Activated T-cell treated with anti-CD3 and anti-CD28 coated beads, Interleukin-2, amount 50 U/mL, for 72 hours (primary cell): ENCODE results near the gene SRPK3. TPM values are rescaled to one million over a fixed set of nuclear protein-coding genes. Genes with fewer than 3 reads are reported as not detected.

Experiments used
- ATAC-seq, 2 donors: fragments of 150-1000 bp; cut with Tn5 transposase; replicated peaks in 1 of 2; 2 replicates each; pipeline ENCODE4 v1.10.0; 2021; ENCODE audit warnings: moderate library complexity in 2 of 2, mild to moderate bottlenecking in 1 of 2
- DNase-seq, 2 donors: peaks; one replicate each; pipeline ENCODE4 v3.0.0; 2021 to 2022; ENCODE audit warnings: mixed read lengths in 1 of 2
- H3K27ac Mint-ChIP-seq: one replicate; pipeline ENCODE4 v1.8.0; 2022; ENCODE audit warnings: mild to moderate bottlenecking, moderate library complexity, mixed read lengths
- H3K27me3 Mint-ChIP-seq: one replicate; pipeline ENCODE4 v1.8.0; 2022; ENCODE audit warnings: low read depth, mixed read lengths
- H3K36me3 Mint-ChIP-seq, 2 donors: one replicate each; pipeline ENCODE4 v1.8.0; 2022; ENCODE audit warnings: mixed read lengths in 2 of 2, mild to moderate bottlenecking in 1 of 2; ENCODE audit not compliant: insufficient read depth in 2 of 2
- H3K4me1 Mint-ChIP-seq: one replicate; pipeline ENCODE4 v1.8.0; 2022; ENCODE audit warnings: low read depth, mixed read lengths
- H3K4me3 Mint-ChIP-seq, 2 donors: one replicate each; pipeline ENCODE4 v1.8.0; 2022; ENCODE audit warnings: mild to moderate bottlenecking in 2 of 2, mixed read lengths in 2 of 2, moderate library complexity in 2 of 2
- H3K9me3 Mint-ChIP-seq, 2 donors: one replicate each; pipeline ENCODE4 v1.8.0; 2022; ENCODE audit warnings: mixed read lengths in 2 of 2
- total RNA-seq, 2 donors: library from RNA; stranded (reverse); gene quantifications; one replicate each; pipeline ENCODE4 v1.2.3, GENCODE V29; 2022

Gene SRPK3
- total RNA-seq, 2 donors from 2014 or later, result not detected

- H3K36me3 Mint-ChIP-seq, result no peaks in the 10 kb centered on the region
- H3K27ac Mint-ChIP-seq, result no peak overlapping the region
- DNase-seq, result no peak
- peaks cover 10% of the 10 kb centered on the region for H3K4me1 Mint-ChIP-seq
- no peak for ATAC-seq
- no peaks in the 10 kb centered on the region for H3K9me3 Mint-ChIP-seq
- no peak overlapping the region for H3K4me3 Mint-ChIP-seq
- no peaks in the 10 kb centered on the region for H3K27me3 Mint-ChIP-seq
Observed at GRCh38 chrX:153769865-153770600, 10.8 kb upstream of the SRPK3 start.

- ATAC-seq (no peak), DNase-seq (no peak)
- no peaks in the 10 kb centered on the region for H3K36me3 Mint-ChIP-seq
- H3K4me1 Mint-ChIP-seq, result peaks cover 10% of the 10 kb centered on the region
- no peaks in the 10 kb centered on the region for H3K27me3 Mint-ChIP-seq
- no peaks in the 10 kb centered on the region for H3K9me3 Mint-ChIP-seq
- H3K4me3 Mint-ChIP-seq, result no peak overlapping the region
- H3K27ac Mint-ChIP-seq, result no peak overlapping the region
Observed at GRCh38 chrX:153770601-153771414, 10.0 kb upstream of the SRPK3 start.

DNA sequence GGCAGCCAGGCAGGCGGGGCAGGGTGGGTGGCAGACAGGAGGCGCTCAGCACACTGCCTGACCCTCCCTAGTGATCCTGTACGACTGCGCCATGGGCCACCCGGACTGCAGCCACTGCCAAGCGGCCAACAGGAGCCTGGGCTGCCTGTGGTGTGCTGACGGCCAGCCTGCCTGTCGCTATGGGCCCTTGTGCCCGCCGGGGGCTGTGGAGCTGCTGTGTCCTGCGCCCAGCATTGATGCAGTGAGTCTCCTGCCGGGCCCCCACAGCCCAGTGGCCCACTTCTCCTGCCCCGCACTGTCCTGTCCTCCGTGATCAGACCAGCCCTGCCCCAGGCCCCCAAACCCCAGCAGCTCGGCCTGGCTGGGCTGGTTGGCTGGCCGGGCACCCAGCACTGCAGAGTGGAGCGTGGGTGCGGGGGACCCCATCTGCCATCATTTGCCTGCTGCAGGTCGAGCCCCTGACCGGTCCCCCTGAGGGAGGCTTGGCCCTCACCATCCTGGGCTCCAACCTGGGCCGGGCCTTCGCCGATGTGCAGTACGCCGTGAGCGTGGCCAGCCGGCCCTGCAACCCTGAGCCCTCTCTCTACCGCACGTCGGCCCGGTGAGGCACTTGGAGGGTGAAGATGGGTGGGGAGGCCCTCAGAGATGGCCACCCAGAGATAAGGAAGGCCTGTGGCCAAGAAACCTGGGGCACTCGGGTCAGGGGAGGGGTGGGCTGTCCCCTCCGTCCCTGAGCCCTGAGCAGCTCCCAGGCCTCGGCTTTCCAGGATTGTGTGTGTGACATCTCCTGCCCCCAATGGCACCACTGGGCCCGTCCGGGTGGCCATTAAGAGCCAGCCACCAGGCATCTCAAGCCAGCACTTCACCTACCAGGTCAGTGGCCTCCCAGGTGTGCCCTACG lies 9.2 kb upstream of the SRPK3 start:
- peaks cover 4% of the 10 kb centered on the region for H3K4me1 Mint-ChIP-seq
- no peaks in the 10 kb centered on the region for H3K36me3 Mint-ChIP-seq
- ATAC-seq, result no peak
- no peaks in the 10 kb centered on the region for H3K27me3 Mint-ChIP-seq
- no peak for DNase-seq
- no peaks in the 10 kb centered on the region for H3K9me3 Mint-ChIP-seq
- H3K4me3 Mint-ChIP-seq, result no peak overlapping the region
- no peak overlapping the region for H3K27ac Mint-ChIP-seq

DNA sequence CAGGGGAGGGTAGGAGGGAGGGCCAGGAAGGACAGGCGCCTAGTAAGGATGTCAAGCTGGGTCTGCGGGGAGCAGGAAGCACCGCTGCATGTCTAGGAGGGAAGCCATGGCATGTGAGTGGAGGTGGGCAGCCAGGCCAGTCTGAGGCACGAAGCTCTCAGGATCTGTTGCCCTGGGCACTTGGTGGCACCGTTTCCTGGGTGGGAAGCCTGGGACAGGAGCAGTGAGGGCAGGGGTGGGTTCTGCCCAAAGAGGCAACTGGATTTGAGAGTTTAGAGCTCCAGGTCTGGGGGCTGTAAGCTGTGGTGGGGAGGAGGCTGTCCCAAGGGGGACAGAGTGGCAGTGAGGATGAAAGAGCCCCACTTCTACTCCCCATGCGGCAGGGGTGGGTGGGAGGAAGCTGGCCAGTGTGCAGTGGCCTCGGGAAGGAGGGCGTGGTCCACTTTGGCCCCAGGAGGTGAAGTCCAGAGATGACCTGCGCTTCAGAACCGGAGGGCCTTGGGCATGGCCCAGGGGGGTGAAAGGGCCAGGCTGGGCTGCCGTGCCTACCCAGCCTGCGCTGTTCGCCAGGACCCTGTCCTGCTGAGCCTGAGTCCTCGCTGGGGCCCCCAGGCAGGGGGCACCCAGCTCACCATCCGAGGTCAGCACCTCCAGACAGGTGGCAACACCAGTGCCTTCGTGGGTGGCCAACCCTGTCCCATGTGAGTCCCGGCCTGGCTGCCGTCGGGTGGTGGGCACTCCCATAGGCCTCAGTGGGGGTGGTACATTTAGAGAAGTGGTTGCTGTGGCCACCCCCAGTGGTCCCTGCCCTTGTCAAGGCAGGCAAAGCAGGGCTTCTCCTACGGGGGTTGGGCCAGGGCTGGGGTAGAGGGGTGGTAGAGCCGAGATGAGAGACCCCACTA lies 8.3 kb upstream of the SRPK3 start:
- no peak overlapping the region for H3K4me3 Mint-ChIP-seq
- H3K36me3 Mint-ChIP-seq, result no peaks in the 10 kb centered on the region
- H3K27ac Mint-ChIP-seq, result no peak overlapping the region
- H3K27me3 Mint-ChIP-seq, result no peaks in the 10 kb centered on the region
- DNase-seq, result no peak
- no peak for ATAC-seq
- H3K9me3 Mint-ChIP-seq, result no peaks in the 10 kb centered on the region
- H3K4me1 Mint-ChIP-seq, result no peaks in the 10 kb centered on the region

DNA sequence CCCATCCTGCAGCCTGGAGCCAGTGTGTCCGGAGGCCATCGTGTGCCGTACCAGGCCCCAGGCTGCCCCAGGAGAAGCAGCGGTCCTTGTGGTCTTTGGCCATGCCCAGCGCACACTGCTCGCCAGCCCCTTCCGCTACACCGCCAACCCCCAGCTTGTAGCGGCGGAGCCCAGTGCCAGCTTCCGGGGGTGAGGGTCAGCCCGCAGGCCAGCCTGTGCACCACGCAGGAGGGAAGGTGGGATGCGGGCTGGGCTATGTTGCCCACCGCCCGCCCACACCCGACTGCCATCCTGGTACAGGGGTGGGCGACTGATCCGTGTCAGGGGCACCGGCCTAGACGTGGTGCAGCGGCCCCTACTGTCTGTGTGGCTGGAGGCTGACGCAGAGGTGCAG lies 7.6 kb upstream of the SRPK3 start:
- no peaks in the 10 kb centered on the region for H3K9me3 Mint-ChIP-seq
- no peak for DNase-seq
- H3K27ac Mint-ChIP-seq, result no peak overlapping the region
- H3K36me3 Mint-ChIP-seq, result no peaks in the 10 kb centered on the region
- H3K27me3 Mint-ChIP-seq, result no peaks in the 10 kb centered on the region
- ATAC-seq, result no peak
- no peaks in the 10 kb centered on the region for H3K4me1 Mint-ChIP-seq
- H3K4me3 Mint-ChIP-seq, result no peak overlapping the region

DNA sequence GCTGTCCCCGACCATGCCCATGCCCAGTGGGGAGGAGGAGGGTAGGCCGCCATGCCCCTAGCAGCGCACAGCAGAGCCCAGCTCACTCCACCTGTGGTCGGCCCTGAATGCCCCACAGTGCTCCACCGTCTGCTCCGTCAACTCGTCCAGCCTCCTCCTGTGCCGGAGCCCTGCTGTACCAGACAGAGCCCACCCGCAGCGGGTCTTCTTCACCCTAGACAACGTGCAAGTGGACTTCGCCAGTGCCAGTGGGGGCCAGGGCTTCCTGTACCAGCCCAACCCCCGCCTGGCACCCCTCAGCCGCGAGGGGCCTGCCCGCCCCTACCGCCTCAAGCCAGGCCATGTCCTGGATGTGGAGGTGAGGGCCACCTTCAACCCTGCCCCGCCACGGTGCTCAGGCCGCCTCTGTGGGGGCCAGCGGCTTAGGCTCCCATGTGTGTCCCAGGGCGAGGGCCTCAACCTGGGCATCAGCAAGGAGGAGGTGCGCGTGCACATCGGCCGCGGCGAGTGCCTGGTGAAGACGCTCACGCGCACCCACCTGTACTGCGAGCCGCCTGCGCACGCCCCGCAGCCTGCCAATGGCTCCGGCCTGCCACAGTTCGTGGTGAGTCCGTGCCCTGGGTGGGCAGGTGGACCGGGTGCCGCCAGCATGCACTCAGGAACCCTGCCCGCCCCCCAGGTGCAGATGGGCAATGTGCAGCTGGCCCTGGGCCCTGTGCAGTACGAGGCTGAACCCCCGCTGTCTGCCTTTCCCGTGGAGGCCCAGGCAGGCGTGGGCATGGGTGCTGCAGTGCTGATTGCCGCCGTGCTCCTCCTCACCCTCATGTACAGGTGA lies 6.9 kb upstream of the SRPK3 start:
- ATAC-seq, result no peak
- Mint-ChIP-seq H3K36me3 (no peaks in the 10 kb centered on the region), H3K9me3 (no peaks in the 10 kb centered on the region), H3K27me3 (no peaks in the 10 kb centered on the region), H3K4me3 (no peak overlapping the region), H3K27ac (no peak overlapping the region), H3K4me1 (no peaks in the 10 kb centered on the region)
- DNase-seq, result no peak

DNA sequence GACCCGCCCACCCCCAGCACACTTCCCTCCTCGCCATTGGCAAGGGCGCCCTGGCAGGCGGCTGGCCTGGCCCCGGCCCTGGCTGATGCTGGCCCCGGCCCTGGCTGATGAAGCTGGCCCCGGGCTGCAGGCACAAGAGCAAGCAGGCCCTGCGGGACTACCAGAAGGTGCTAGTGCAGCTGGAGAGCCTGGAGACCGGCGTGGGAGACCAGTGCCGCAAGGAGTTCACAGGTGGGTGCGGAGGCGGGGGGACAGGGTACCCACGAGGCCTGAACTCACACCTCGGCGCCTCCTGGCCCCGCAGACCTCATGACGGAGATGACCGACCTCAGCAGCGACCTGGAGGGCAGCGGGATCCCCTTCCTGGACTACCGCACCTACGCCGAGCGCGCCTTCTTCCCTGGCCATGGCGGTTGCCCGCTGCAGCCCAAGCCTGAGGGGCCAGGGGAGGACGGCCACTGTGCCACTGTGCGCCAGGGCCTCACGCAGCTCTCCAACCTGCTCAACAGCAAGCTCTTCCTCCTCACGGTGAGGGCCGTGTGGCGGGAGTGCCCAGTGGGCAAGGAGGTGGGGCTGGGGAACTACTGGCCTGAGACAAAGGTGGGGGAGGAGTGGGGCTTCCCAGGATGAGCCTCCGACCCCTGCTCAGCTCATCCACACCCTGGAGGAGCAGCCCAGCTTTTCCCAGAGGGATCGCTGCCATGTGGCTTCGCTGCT lies 6.1 kb upstream of the SRPK3 start:
- DNase-seq, result no peak
- Mint-ChIP-seq H3K36me3 (no peaks in the 10 kb centered on the region), H3K27me3 (peaks cover 4% of the 10 kb centered on the region), H3K27ac (no peak overlapping the region), H3K9me3 (no peaks in the 10 kb centered on the region), H3K4me1 (no peaks in the 10 kb centered on the region), H3K4me3 (no peak overlapping the region)
- ATAC-seq, result no peak

GRCh38 chrX:153775293-153776119 lies 5.3 kb upstream of the SRPK3 start:
- ATAC-seq (no peak), DNase-seq (no peak)
- Mint-ChIP-seq H3K27ac (no peak overlapping the region), H3K4me1 (peaks cover 5% of the 10 kb centered on the region), H3K27me3 (peaks cover 12% of the 10 kb centered on the region), H3K4me3 (no peak overlapping the region), H3K36me3 (no peaks in the 10 kb centered on the region), H3K9me3 (no peaks in the 10 kb centered on the region)

GRCh38 chrX:153776120-153776599 lies 4.7 kb upstream of the SRPK3 start:
- DNase-seq (no peak), ATAC-seq (no peak)
- H3K27me3 Mint-ChIP-seq, result peaks cover 12% of the 10 kb centered on the region
- H3K4me1 Mint-ChIP-seq, result peaks cover 5% of the 10 kb centered on the region
- no peaks in the 10 kb centered on the region for H3K9me3 Mint-ChIP-seq
- no peak overlapping the region for H3K27ac Mint-ChIP-seq
- H3K36me3 Mint-ChIP-seq, result no peaks in the 10 kb centered on the region
- no peak overlapping the region for H3K4me3 Mint-ChIP-seq

DNA sequence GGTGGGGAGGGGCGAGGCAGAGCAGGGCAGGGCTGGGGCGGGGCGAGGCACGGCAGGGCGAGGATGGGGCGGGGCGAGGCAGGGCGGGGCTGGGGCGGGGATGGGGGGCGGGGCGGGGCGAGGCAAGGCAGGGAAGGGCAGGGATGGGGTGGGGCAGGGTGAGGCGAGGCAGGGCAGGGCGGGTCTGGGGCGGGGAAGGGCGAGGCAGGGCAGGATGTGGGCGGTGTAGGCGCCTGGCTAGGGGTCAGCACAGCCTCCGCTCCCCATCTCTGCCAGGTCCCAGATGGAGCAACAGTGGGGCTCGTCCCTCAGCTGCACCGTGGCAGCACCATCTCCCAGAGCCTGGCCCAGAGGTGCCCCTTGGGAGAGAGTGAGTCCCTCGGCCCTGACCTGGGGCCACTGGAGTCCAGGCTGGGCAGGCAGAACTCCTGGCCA lies 4.2 kb upstream of the SRPK3 start:
- no peak overlapping the region for H3K4me3 Mint-ChIP-seq
- no peak for DNase-seq
- no peaks in the 10 kb centered on the region for H3K9me3 Mint-ChIP-seq

More for the DNA sequence above, 4.2 kb upstream of the SRPK3 start:
- Mint-ChIP-seq H3K27me3 (peaks cover 12% of the 10 kb centered on the region), H3K4me1 (peaks cover 5% of the 10 kb centered on the region), H3K36me3 (no peaks in the 10 kb centered on the region), H3K27ac (no peak overlapping the region)
- ATAC-seq, result peak; percentile 19 to 26
